ENCODE measurements around the gene TCHH.
"Not testable (repeated sequence)": the region's sequence is repeated elsewhere in the genome, so short reads cannot be mapped to it uniquely, and the experiment has no call there.

The TCHH gene

DNA sequence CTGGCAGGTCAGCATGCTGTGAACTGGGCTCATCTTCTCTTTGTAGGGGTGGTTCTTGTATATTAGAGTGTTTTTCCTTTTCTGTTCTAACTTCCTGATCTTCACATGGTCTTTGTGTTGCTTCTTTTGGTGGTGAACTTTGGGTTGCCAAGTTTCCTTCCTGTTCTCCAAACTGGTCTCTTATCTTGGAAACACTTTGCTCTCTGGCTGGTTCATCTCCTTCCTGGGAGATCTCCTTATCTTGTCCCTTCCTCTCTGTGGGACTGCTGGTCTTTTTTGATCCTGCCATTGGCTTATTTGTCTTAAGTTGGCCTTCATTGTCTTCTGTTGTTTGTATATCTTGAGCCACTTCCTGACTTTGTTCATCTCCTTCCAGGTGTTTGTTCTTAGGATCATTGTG is 28.5 kb downstream of the TCHH start:
- Histone ChIP-seq H3K4me1 (ENCODE audit: insufficient read depth, low read length) (no peaks in the 10 kb centered on the region), H3K9me3 (ENCODE audit: insufficient read depth, low read depth, low read length) (no peaks in the 10 kb centered on the region), H3K4me3 (ENCODE audit: low read length) (no peak overlapping the region), H3K27ac (ENCODE audit: low read length) (no peak overlapping the region), H3K9ac (ENCODE audit: low read depth, low read length) (no peak overlapping the region), H3K36me3 (ENCODE audit: insufficient read depth, low read depth, low read length) (no peaks in the 10 kb centered on the region), H3K27me3 (ENCODE audit: insufficient read depth, low read length) (peaks cover 8% of the 10 kb centered on the region; the same call in 1 of the 2 replicates)

DNA sequence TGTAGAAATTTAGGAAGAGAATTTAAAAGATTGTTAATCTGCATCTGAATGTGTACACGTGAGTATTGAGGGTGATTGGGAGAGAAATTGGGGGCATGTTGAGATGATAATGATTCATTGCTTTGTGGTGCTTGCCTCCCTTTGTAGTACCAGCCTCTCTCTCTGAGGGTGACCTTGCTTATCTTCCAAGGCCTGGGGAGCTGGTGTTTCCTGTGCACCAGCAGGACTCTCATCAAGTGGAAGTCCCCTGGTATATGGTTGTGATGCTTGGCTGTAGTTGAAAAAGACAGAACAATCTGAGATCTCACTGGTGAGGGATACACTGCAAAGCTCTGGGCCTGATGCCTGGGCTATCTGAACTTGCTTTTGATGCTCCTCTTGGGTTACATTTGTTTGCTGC is 30.4 kb downstream of the TCHH start:
- no peak overlapping the region for H3K9ac ChIP-seq (ENCODE audit: low read depth, low read length)
- no peak overlapping the region for H3K4me3 ChIP-seq (ENCODE audit: low read length)
- no peaks in the 10 kb centered on the region for H3K4me1 ChIP-seq (ENCODE audit: insufficient read depth, low read length)
- peaks cover 8% of the 10 kb centered on the region; the same call in 1 of the 2 replicates for H3K27me3 ChIP-seq (ENCODE audit: insufficient read depth, low read length)
- no peaks in the 10 kb centered on the region for H3K9me3 ChIP-seq (ENCODE audit: insufficient read depth, low read depth, low read length)
- H3K27ac ChIP-seq (ENCODE audit: low read length): no peak overlapping the region
- no peaks in the 10 kb centered on the region for H3K36me3 ChIP-seq (ENCODE audit: insufficient read depth, low read depth, low read length)

DNA sequence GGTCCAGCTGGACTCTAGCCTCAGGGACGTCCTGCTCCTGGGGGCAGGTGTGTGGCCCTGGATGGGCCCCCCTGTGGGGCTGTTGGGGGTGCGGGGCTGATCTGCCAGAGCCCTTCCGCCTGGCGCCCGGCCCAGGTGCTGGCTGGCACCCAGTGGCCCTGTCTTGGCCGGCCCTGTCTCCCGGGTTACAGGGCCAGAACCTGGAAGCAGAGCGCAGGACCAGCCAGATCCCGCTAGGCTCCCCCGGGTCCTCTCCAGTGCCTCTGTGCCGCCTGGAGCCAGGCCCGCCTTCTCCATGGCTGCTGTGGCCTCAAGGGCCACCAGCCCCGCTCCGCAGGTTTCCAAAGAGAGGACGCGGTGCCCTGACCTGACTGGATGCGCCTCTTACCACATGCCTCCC is 34.2 kb downstream of the TCHH start:
- H3K27me3 ChIP-seq (ENCODE audit: insufficient read depth, low read length); H3K4me3 ChIP-seq (ENCODE audit: low read length); H3K9me3 ChIP-seq (ENCODE audit: insufficient read depth, low read depth, low read length): not testable (repeated sequence)

DNA sequence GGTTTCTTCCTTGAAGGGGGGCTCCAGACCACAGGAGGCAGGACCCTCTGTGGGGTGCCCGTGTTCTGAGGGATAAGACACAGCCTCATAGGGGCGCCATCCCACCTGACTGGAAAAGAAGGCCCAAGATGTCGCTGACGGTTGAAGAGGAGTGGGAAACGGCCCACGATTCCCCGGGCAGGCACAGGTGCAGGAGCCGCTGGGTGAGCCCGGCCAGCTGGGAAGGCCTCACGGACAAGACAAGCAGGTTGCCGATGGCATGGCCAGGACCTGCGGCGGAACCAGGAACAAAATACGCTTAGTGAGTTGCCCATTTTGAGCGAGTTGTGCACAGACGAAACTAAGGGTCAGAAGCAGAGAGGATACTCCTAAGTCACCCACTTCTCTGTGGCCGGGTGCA is 34.8 kb downstream of the TCHH start:
- H3K27me3 ChIP-seq (ENCODE audit: insufficient read depth, low read length); H3K9ac ChIP-seq (ENCODE audit: low read depth, low read length); H3K36me3 ChIP-seq (ENCODE audit: insufficient read depth, low read depth, low read length); H3K27ac ChIP-seq (ENCODE audit: low read length); H3K9me3 ChIP-seq (ENCODE audit: insufficient read depth, low read depth, low read length); H3K4me3 ChIP-seq (ENCODE audit: low read length); H3K4me1 ChIP-seq (ENCODE audit: insufficient read depth, low read length): not testable (repeated sequence)

More for the DNA sequence above, 34.2 kb downstream of the TCHH start:
- not testable (repeated sequence) for H3K4me1 ChIP-seq (ENCODE audit: insufficient read depth, low read length); H3K36me3 ChIP-seq (ENCODE audit: insufficient read depth, low read depth, low read length); H3K27ac ChIP-seq (ENCODE audit: low read length); H3K9ac ChIP-seq (ENCODE audit: low read depth, low read length)

DNA sequence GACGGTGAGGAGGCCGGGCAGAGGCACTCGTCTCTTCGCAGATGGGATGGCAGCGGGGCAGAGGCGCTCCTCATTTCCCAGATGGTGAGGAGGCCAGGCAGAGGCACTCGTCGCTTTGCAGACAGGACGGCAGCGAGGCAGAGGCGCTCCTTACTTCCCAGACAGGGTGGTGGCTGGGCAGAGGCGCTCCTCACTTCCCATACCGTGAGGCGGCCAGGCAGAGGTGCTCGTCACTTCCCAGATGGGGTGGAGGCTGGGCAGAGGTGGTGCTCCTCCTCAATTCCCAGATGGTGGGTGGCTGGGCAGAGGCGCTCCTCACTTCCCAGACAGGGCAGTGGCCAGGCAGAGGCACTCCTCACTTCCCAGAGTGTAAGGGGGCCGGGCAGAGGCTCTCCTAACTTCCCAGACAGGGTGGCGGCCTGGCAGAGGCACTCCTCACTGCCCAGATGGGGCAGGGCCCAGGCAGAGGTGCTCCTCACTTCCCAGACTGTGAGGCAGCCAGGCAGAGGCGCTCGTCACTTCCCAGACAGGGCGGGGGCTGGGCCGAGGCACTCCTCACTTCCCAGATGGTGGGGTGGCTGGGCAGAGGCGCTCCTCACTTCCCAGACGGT is 36.3 kb downstream of the TCHH start:
- no peak overlapping the region for H3K27ac ChIP-seq (ENCODE audit: low read length)
- H3K36me3 ChIP-seq (ENCODE audit: insufficient read depth, low read depth, low read length): no peaks in the 10 kb centered on the region
- H3K9ac ChIP-seq (ENCODE audit: low read depth, low read length): no peak overlapping the region
- H3K9me3 ChIP-seq (ENCODE audit: insufficient read depth, low read depth, low read length): no peaks in the 10 kb centered on the region
- H3K27me3 ChIP-seq (ENCODE audit: insufficient read depth, low read length): no peaks in the 10 kb centered on the region
- no peak overlapping the region for H3K4me3 ChIP-seq (ENCODE audit: low read length)
- H3K4me1 ChIP-seq (ENCODE audit: insufficient read depth, low read length): no peaks in the 10 kb centered on the region

DNA sequence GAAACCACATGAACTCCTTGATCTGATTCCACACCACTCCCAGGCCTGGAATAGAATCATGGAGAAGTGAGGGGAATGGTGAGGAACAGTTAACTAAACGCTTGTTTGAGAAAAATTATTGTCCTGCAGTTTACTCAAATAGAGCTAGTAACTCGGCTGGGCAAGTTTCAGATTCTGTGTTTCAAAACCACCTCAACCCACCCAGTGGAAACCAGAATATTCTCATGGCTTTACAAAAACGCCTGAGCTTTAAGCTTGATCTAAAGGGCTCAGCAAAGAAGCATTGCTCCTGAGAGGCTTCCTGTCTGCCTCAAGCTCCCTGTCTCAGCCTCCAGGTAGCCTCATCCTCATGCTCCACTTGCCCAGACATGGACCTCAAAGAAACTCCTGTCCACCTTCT is 42.9 kb downstream of the TCHH start:
- no peak overlapping the region for H3K4me3 ChIP-seq (ENCODE audit: low read length)
- H3K36me3 ChIP-seq (ENCODE audit: insufficient read depth, low read depth, low read length): no peaks in the 10 kb centered on the region
- peaks cover 10% of the 10 kb centered on the region; the same call in 1 of the 2 replicates for H3K4me1 ChIP-seq (ENCODE audit: insufficient read depth, low read length)
- no peak overlapping the region for H3K9ac ChIP-seq (ENCODE audit: low read depth, low read length)
- no peak overlapping the region for H3K27ac ChIP-seq (ENCODE audit: low read length)
- H3K27me3 ChIP-seq (ENCODE audit: insufficient read depth, low read length): no peaks in the 10 kb centered on the region
- no peaks in the 10 kb centered on the region for H3K9me3 ChIP-seq (ENCODE audit: insufficient read depth, low read depth, low read length)

DNA sequence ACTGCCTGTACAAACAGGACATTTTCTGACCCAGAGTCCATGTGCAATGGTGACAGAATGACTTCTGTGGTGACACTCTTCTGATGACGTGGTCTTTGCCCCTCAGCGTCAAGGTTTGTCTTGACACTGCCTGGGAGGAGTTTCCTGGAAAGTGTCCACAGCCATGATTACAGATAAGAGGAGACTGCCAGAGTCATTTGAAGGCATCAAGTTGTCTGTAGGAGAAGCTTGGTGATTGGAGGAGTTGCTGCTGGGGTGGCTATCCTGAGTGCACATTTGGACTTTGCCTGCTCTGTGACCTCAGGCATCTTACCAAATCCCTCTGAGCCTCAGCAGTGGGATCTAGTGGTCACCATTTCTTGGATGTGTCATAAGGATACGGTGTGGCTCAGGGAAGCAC is 44.1 kb downstream of the TCHH start:
- no peak overlapping the region for H3K27ac ChIP-seq (ENCODE audit: low read length)

DNA sequence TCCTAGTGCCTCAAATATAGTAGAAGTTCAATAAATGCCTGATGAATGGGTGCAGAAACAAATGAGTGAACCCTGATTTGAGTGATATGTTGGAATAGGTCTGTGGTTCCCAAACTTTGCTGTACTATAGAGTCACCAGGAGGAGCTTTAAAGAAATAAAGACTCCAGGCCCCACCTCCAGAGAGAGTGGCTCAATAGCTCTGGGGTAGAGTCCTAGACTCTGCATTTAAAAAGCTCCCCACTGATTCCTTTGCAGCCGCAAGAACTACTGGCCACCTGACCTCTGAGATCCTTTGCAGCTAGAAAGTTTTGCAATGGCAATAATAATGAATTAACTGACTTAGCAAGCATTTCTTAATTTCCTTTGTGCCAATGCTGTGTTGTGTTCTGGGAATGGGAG is 47.3 kb downstream of the TCHH start:
- no peaks in the 10 kb centered on the region for H3K27me3 ChIP-seq (ENCODE audit: insufficient read depth, low read length)
- no peak overlapping the region for H3K9ac ChIP-seq (ENCODE audit: low read depth, low read length)
- H3K27ac ChIP-seq (ENCODE audit: low read length): no peak overlapping the region
- no peak overlapping the region for H3K4me3 ChIP-seq (ENCODE audit: low read length)
- no peaks in the 10 kb centered on the region for H3K36me3 ChIP-seq (ENCODE audit: insufficient read depth, low read depth, low read length)
- H3K4me1 ChIP-seq (ENCODE audit: insufficient read depth, low read length): peaks cover 11% of the 10 kb centered on the region; the same call in 1 of the 2 replicates
- H3K9me3 ChIP-seq (ENCODE audit: insufficient read depth, low read depth, low read length): no peaks in the 10 kb centered on the region

More for the DNA sequence above, 44.1 kb downstream of the TCHH start:
- Histone ChIP-seq H3K4me3 (ENCODE audit: low read length) (no peak overlapping the region), H3K4me1 (ENCODE audit: insufficient read depth, low read length) (peaks cover 11% of the 10 kb centered on the region; the same call in 1 of the 2 replicates), H3K36me3 (ENCODE audit: insufficient read depth, low read depth, low read length) (no peaks in the 10 kb centered on the region), H3K9me3 (ENCODE audit: insufficient read depth, low read depth, low read length) (no peaks in the 10 kb centered on the region), H3K9ac (ENCODE audit: low read depth, low read length) (no peak overlapping the region), H3K27me3 (ENCODE audit: insufficient read depth, low read length) (no peaks in the 10 kb centered on the region)

DNA sequence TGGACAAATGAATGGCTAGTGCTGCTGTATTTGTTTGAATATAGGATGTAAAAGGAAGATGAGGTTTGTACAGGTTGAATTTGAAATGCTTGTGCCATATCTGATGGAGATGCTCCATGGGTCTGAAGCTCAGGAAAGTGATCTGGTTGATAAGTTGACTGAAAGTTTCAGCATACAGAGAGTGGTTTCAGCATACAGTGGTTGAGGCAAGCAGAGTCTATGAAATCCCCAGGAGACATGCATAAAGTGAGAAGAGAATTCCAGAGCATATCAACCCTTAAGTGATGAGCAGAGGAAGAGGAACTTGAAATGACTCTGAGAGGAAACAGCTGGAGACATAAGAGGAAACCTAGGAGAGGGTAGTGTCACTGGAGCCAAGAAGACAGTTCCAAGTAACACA is 48.1 kb downstream of the TCHH start:
- Histone ChIP-seq H3K36me3 (ENCODE audit: insufficient read depth, low read depth, low read length) (no peaks in the 10 kb centered on the region), H3K27me3 (ENCODE audit: insufficient read depth, low read length) (no peaks in the 10 kb centered on the region), H3K9ac (ENCODE audit: low read depth, low read length) (no peak overlapping the region), H3K4me1 (ENCODE audit: insufficient read depth, low read length) (peaks cover 11% of the 10 kb centered on the region; the same call in 1 of the 2 replicates), H3K4me3 (ENCODE audit: low read length) (no peak overlapping the region), H3K27ac (ENCODE audit: low read length) (no peak overlapping the region), H3K9me3 (ENCODE audit: insufficient read depth, low read depth, low read length) (no peaks in the 10 kb centered on the region)

DNA sequence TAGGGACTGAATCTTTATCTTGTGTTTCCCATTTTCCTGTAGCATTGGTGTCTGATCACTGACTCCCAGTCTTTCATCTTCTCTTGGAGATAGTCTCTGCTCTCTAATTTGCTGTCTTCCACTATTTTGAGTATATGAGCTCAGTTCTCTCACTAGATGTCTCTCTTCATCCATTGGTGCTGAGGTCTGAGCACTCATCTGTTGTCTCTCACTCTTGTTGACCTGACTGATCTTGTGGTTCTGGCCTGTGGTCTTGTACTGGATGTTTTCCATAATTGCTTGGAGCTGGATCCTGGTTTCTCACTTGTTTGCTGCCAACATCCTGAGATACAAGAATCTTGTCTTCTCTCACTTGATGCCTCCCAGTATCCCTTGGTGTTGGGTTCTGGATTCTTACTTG is 53.3 kb downstream of the TCHH start:
- peaks cover 8% of the 10 kb centered on the region; the same call in 1 of the 2 replicates for H3K9me3 ChIP-seq (ENCODE audit: insufficient read depth, low read depth, low read length)
- no peak overlapping the region for H3K27ac ChIP-seq (ENCODE audit: low read length)
- no peak overlapping the region for H3K4me3 ChIP-seq (ENCODE audit: low read length)
- H3K27me3 ChIP-seq (ENCODE audit: insufficient read depth, low read length): peaks cover 10% of the 10 kb centered on the region; the same call in 1 of the 2 replicates
- no peaks in the 10 kb centered on the region for H3K36me3 ChIP-seq (ENCODE audit: insufficient read depth, low read depth, low read length)
- no peaks in the 10 kb centered on the region for H3K4me1 ChIP-seq (ENCODE audit: insufficient read depth, low read length)
- H3K9ac ChIP-seq (ENCODE audit: low read depth, low read length): no peak overlapping the region

Data from iPS-20b (cell line).